GM21717 (cell line): ENCODE results near the gene RNF166.

Experiments
- ATAC-seq: cut with Tn5 transposase; IDR thresholded peaks from one replicate; pipeline ENCODE4 v1.9.1; 2021; ENCODE audit warnings: mild to moderate bottlenecking, moderate library complexity; ENCODE audit not compliant: unreplicated experiment

RNF166 gene

GRCh38 chr16:88695218-88695617 is 11.0 kb downstream of the RNF166 start:
- ATAC-seq = no peak

GRCh38 chr16:88694221-88695087 is 11.8 kb downstream of the RNF166 start:
- ATAC-seq = no peak

- no peak for ATAC-seq
These were observed 12.6 kb downstream of the RNF166 start for GRCh38 chr16:88693420-88694177.

GRCh38 chr16:88692861-88693260 is 13.3 kb downstream of the RNF166 start:
- no peak for ATAC-seq

GRCh38 chr16:88691924-88692560 is 14.2 kb downstream of the RNF166 start:
- ATAC-seq = no peak

GRCh38 chr16:88691129-88691813 is 14.9 kb downstream of the RNF166 start:
- no peak for ATAC-seq

GRCh38 chr16:88690341-88691128 is 15.7 kb downstream of the RNF166 start:
- ATAC-seq = no peak

GRCh38 chr16:88688013-88688778 is 18.0 kb downstream of the RNF166 start:
- ATAC-seq = no peak

GRCh38 chr16:88687676-88688012 is 18.6 kb downstream of the RNF166 start:
- ATAC-seq = no peak

- ATAC-seq = no peak
These were observed 19.0 kb downstream of the RNF166 start for GRCh38 chr16:88687254-88687576.

- ATAC-seq = peak; percentile 68
These were observed 19.6 kb downstream of the RNF166 start, which contains the start of gene SNAI3 for GRCh38 chr16:88686439-88687253. SNAI3 (minus strand) TSS chr16:88686507; CDS start chr16:88686406, 101 bp downstream.

GRCh38 chr16:88686062-88686438 is 20.2 kb downstream of the RNF166 start:
- peak; percentile 18 for ATAC-seq

- ATAC-seq = no peak
These were observed 20.8 kb downstream of the RNF166 start for GRCh38 chr16:88685156-88686061.

GRCh38 chr16:88684569-88685155 is 21.5 kb downstream of the RNF166 start:
- no peak for ATAC-seq

- peak; percentile 66 for ATAC-seq
These were observed 24.3 kb downstream of the RNF166 start for GRCh38 chr16:88681709-88682451.

- ATAC-seq = peak; percentile 1
These were observed 25.0 kb downstream of the RNF166 start for GRCh38 chr16:88681084-88681680.
